Mesodermal cell (in vitro differentiated cells): Measurements from ENCODE around the gene JPT2.
A peak's percentile ranks its signal among the peaks of the same experiment; 100 is the strongest.

ENCODE experiments used
- H3K27ac ChIP-seq: 2 replicates; pipeline ENCODE4 v1.7.0; 2013; ENCODE audit warnings: mild to moderate bottlenecking, low read depth, low read length, moderate library complexity; ENCODE audit not compliant: severe bottlenecking
- H3K36me3 ChIP-seq: 2 replicates; pipeline ENCODE4 v1.7.1; 2013; ENCODE audit warnings: mild to moderate bottlenecking, low read length, moderate library complexity; ENCODE audit not compliant: control insufficient read depth, insufficient read depth
- H3K4me1 ChIP-seq: one replicate; pipeline ENCODE4 v1.7.1; 2013; ENCODE audit warnings: mild to moderate bottlenecking, low read length; ENCODE audit not compliant: insufficient read depth, control insufficient read depth, poor library complexity, severe bottlenecking
- H3K4me3 ChIP-seq: 2 replicates; pipeline ENCODE4 v1.7.0; 2013; ENCODE audit warnings: low read length, control low read depth, mild to moderate bottlenecking; ENCODE audit not compliant: insufficient read depth, poor library complexity, severe bottlenecking; ENCODE audit errors: extremely low read depth
- H3K9me3 ChIP-seq: 2 replicates; pipeline ENCODE4 v1.7.1; 2013; ENCODE audit warnings: mild to moderate bottlenecking, low read length, moderate library complexity; ENCODE audit not compliant: control insufficient read depth
- WGBS, 2 experiments: methylation state at CpG; one replicate each; pipeline ENCODE4 v1.1.5; 2013; ENCODE audit warnings: missing lambda C conversion rate in 2 of 2; ENCODE audit not compliant: insufficient coverage in 2 of 2; 5-methylcytosine and 5-hydroxymethylcytosine counted together

The JPT2 gene

DNA sequence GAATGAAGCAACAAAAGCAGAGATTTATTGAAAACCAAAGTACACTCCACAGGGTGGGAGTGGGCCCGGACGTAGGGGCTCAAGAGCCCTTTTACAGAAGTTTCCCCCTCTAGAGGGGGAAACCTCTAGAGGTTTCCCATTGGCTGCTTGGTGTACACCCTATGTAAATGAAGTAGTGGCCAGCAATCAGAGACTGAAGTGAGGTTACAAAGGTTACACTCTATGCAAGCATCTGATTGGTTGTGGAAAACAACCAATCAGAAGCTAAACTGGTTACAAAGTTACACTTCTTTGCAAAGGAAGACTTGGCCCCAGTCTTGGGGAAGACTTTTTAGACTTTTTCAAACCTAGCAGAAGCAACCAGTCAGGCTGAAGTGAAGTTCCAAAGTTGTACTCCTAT lies 38.8 kb upstream of the JPT2 start:
- peaks cover 93% of the 10 kb centered on the region for H3K36me3 ChIP-seq
- WGBS, 2 experiments = 90% methylated on average over 2 of the region's 2 CpGs; no CpG with 5 or more reads in 1 of the 2 experiments

DNA sequence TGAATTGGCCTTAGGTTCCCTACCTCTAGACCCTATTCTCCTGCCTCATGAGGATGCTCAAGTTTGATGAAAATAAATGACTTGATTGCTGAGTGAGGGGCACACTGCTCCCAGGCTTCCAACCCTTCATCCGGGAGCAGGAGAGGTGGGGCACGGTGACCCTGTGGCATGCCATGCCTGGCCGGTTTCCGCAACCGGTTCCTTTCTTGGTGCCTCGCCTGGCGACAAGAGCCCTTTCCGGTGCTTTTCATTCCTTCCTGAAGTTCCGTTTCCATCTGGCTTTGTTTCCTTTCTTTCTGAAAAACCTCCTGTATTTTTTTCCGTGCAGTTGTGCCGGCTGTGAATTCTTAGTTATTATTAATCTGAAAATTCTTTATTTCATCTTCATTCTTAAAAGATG lies 38.2 kb upstream of the JPT2 start:
- Histone ChIP-seq H3K27ac (peak overlapping the region; percentile 23), H3K4me3 (no peak overlapping the region), H3K36me3 (peaks cover 92% of the 10 kb centered on the region), H3K9me3 (no peaks in the 10 kb centered on the region), H3K4me1 (no peaks in the 10 kb centered on the region)
- 89 to 96% methylated on average over 8 to 9 of the region's 11 CpGs for WGBS, 2 experiments

More for the DNA sequence above, 38.8 kb upstream of the JPT2 start:
- Histone ChIP-seq H3K9me3 (no peaks in the 10 kb centered on the region), H3K27ac (no peak overlapping the region), H3K4me3 (no peak overlapping the region), H3K4me1 (no peaks in the 10 kb centered on the region)

DNA sequence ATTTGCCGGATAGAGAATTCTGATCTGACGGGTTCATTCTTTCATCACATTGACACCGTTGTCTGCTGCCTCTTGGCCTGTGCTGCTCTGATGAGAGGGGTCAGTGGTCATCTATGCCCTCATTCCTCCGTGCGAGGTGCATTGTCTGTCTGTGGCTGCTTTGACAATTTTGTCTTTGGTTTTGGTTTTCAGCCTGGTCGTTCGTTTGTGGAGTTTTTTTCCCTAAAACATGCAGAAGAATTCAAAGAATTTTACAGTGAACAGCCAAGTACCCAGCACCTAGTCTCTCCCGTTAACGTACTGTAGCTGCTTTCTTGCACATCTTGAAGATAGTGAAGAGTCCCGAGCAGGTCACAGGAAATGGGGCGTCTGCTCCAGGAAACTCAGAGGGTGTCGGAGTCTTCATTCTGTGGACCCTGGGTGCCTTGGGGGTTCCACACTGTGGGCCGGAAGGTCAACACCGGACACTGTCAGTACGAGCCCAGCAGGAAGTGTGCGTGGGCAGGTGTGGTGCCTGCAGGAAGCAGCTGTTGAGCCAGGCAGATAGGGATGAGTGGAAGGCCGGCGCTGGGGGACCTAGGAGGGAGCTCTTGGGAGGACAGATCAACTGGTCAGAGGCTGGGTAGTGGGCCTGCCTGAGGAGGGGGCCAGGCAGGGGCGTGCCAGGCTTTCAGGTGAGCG lies 37.7 kb upstream of the JPT2 start:
- Histone ChIP-seq H3K9me3 (no peaks in the 10 kb centered on the region), H3K36me3 (peaks cover 92% of the 10 kb centered on the region), H3K27ac (peak overlapping the region; percentile 23), H3K4me3 (no peak overlapping the region), H3K4me1 (peaks cover 2% of the 10 kb centered on the region)
- 89 to 96% methylated on average over 16 to 17 of the region's 20 CpGs for WGBS, 2 experiments

DNA sequence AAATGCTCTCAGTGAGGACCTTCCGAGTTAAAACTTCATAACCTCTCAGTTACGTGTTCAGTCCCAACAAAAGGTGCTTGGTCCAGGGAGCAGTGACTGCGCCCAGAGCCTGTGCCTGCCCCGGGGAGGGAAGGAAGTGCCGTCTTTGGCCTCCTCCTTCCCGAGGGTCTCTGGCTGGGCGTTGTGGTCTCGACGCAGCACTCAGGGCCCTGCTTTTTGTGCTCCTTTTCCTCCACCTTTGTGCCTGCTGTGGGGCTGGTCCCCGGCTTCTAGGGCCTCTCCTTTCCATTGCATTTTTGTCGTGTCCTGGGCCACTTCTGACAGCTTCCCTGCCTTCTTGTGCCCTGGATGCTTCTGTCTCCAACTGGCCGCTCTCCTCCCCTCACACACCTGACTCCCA lies 36.8 kb upstream of the JPT2 start:
- Histone ChIP-seq H3K9me3 (no peaks in the 10 kb centered on the region), H3K4me1 (peaks cover 4% of the 10 kb centered on the region), H3K36me3 (peaks cover 94% of the 10 kb centered on the region), H3K27ac (no peak overlapping the region), H3K4me3 (no peak overlapping the region)
- WGBS, 2 experiments = 95% methylated on average over 11 to 12 of the region's 12 CpGs

DNA sequence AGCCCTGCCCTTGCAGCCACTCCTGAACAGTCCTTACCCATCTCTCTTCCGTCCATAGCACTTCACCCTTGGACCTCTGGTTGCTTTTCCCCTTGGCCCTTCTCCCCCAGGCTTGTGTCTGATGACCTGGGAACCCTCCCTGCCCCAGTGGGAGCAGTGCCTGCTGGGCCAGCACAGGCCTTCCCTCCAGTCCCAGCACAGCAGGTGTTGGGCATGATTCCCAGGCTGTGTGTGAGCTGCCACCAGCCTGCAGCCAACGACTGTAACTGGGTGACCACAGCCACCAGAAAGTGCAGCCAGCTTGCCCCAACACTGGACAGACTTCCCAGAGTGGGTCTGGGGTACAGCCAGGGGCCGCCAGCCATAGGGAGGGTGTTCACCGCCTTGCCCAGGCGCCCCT lies 35.9 kb upstream of the JPT2 start:
- Histone ChIP-seq H3K4me3 (no peak overlapping the region), H3K9me3 (no peaks in the 10 kb centered on the region), H3K27ac (no peak overlapping the region), H3K4me1 (peaks cover 4% of the 10 kb centered on the region), H3K36me3 (peaks cover 96% of the 10 kb centered on the region)
- 93 to 96% methylated on average over 5 of the region's 5 CpGs for WGBS, 2 experiments

DNA sequence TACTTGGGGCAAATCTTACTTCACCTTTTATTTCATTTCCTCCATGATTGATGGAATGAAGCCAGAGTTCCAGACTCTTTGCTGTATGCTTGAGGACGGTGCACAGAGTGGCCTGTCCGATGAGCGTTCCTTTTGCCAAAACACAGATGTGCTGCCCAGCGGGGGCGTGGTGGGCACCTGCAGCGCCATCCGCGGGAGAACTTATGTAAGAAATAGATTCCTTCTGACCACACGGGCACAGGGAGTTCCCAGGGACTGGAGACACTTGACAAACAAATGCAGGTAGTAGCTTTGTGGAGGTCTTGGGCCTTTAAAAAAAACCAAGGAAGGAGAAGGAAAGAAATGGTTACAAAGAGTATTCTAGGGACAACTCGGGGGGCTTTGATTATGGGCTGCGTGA lies 35.3 kb upstream of the JPT2 start:
- Histone ChIP-seq H3K4me3 (no peak overlapping the region), H3K4me1 (peaks cover 4% of the 10 kb centered on the region), H3K36me3 (peaks cover 98% of the 10 kb centered on the region), H3K27ac (no peak overlapping the region), H3K9me3 (no peaks in the 10 kb centered on the region)
- WGBS, 2 experiments = 92 to 95% methylated on average over 11 of the region's 11 CpGs

DNA sequence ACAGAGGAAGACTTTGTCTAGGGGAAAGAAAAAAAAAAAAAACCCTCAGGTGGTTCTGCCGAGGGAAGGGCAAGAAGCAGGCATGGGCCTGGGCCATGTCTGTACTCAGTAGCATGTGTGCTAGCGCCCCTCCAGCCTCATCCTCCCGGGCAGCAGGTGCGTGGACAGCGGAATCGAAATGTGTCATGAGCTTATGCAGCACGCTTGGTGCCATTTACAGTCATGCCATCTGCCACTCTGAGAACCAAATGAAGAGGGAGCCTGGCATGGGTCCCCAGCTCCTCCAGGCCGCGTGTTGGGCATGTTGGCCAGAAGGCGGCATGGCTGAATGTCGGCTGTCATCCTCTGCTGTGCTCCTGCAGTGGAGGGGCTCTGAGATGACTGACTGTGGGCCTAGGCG lies 34.6 kb upstream of the JPT2 start:
- Histone ChIP-seq H3K4me1 (peaks cover 4% of the 10 kb centered on the region), H3K36me3 (peaks cover 98% of the 10 kb centered on the region), H3K4me3 (no peak overlapping the region), H3K9me3 (no peaks in the 10 kb centered on the region), H3K27ac (no peak overlapping the region)
- WGBS, 2 experiments = 94 to 98% methylated on average over 12 of the region's 12 CpGs

DNA sequence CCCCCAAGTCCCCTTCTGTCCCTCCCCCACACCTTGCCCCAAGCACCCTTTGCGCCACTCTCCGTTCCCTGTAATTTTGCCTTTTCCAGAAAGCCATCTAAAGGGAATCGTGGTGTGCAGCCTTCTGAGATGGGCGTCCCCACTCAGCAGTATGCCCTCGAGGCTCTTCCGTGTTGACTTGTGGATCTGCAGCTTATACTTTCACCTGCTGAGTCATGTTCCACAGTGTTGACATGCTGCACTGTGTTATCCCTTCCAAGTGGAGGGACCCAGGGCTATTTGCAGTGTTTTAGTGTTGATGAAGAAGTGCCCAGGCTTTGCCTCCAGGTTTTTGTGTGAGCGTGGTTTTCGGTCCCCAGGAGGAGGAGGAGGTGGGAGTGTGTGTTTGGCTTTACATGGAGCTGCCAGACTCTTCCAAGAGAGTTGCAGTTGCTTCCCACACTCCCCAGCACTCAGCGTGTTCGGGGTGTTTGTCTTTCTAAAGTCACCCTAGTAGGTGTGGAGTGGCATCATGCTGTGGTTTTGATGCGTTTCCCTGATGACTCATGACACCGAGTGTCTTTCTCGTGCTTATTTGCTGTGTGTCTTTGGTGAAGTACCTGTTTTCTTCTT lies 32.1 kb upstream of the JPT2 start:
- Histone ChIP-seq H3K36me3 (peaks cover 87% of the 10 kb centered on the region), H3K27ac (no peak overlapping the region), H3K4me1 (peaks cover 4% of the 10 kb centered on the region), H3K9me3 (no peaks in the 10 kb centered on the region), H3K4me3 (no peak overlapping the region)
- 86 to 91% methylated on average over 8 to 11 of the region's 13 CpGs for WGBS, 2 experiments

DNA sequence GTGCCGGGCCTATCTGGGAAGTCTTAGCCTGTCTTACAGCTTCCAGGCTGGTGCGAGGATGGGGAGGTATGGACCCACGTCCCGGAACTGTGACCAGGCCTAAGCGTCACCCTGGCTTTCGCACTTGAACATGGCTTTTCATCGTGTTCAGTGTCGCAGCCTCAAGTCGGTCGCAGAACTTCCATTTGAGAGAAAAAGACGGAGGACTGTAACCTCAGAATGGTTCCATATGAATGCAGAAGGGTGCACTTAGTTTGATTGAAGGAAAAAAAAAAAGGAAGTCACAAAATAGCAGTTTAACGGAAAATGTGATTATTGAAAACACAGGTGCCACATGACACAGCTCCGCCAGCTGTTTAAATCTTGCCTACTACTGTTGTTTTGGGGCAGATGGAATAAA lies 30.2 kb upstream of the JPT2 start:
- Histone ChIP-seq H3K4me1 (peaks cover 4% of the 10 kb centered on the region), H3K9me3 (no peaks in the 10 kb centered on the region), H3K36me3 (peaks cover 87% of the 10 kb centered on the region), H3K4me3 (no peak overlapping the region), H3K27ac (no peak overlapping the region)
- 98 to 99% methylated on average over 13 of the region's 13 CpGs for WGBS, 2 experiments

DNA sequence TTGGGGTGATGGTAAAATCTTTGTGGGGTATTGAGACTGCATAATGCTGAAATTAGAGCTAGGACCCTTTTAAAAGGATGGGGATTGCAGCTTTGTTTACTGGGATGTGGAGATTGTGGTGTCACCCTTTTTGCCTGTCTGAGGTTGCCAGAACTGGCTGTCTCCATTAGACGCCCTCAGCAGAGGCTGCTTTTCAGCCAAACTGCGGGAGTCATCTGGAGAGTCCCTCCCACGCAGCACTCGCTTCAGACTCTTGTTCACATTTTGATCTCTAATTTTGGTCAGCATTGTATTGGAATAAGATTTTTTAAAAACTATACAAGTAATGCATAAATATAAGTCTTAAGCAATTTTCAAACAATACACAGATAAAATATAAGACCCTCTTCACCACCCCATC lies 27.9 kb upstream of the JPT2 start:
- Histone ChIP-seq H3K27ac (no peak overlapping the region), H3K36me3 (peaks cover 85% of the 10 kb centered on the region), H3K4me1 (peaks cover 4% of the 10 kb centered on the region), H3K9me3 (no peaks in the 10 kb centered on the region), H3K4me3 (no peak overlapping the region)
- 80 to 100% methylated on average over 1 of the region's 4 CpGs for WGBS, 2 experiments
